Measurements from ENCODE around the gene VTN. TPM values are rescaled to one million over a fixed set of nuclear protein-coding genes. Genes with fewer than 3 reads are reported as not detected.

Gene VTN
- total and polyA plus RNA-seq, 2 donors (not counting 1 experiment from before 2014, with no cell fraction given), result 0.34 to 0.36 TPM

- Histone ChIP-seq H3K4me3 (ENCODE audit: control extremely low read depth in 1 of 5, extremely low read depth in 1 of 5, insufficient read depth in 1 of 5, low read depth in 2 of 5, low read length in 4 of 5) (no peak overlapping the region), H3K4me2 (replicated peaks; ENCODE audit: low read depth, low read length, poor library complexity, severe bottlenecking) (no peak overlapping the region), H3K27ac (ENCODE audit: low read length in 2 of 2) (no peak overlapping the region), H3K9me3 (ENCODE audit: control extremely low read depth in 1 of 3, control insufficient read depth in 2 of 3, insufficient read depth in 1 of 3, low read length in 2 of 3) (no peaks in the 10 kb centered on the region), H3K4me1 (ENCODE audit: control insufficient read depth in 2 of 2, insufficient read depth in 2 of 2, low read length in 2 of 2) (no peaks in the 10 kb centered on the region), H4K20me1 (ENCODE audit: control insufficient read depth, insufficient read depth, low read length, poor library complexity, severe bottlenecking) (peaks cover 9% of the 10 kb centered on the region), H2AFZ (ENCODE audit: insufficient read depth, low read depth, low read length, poor library complexity, severe bottlenecking) (no peak overlapping the region), H3K27me3 (replicated peaks in 1 of 4; ENCODE audit: control extremely low read depth in 1 of 4, control insufficient read depth in 3 of 4, insufficient read depth in 4 of 4, low read length in 3 of 4) (no peaks in the 10 kb centered on the region), H3K79me2 (ENCODE audit: control insufficient read depth, insufficient read depth, low read length) (peaks cover 19% of the 10 kb centered on the region), H3K9ac (ENCODE audit: low read length) (no peak overlapping the region), H3K36me3 (replicated peaks in 1 of 2; ENCODE audit: control extremely low read depth in 1 of 2, control insufficient read depth in 1 of 2, extremely low read depth in 1 of 2, insufficient read depth in 2 of 2, low read length in 1 of 2) (peaks cover 0 to 47% of the 10 kb centered on the region in 2 experiments)
- Mint-ChIP-seq H3K4me3 (no peak overlapping the region), H3K27me3 (no peaks in the 10 kb centered on the region), H3K27ac (no peak overlapping the region), H3K4me1 (peaks cover 7% of the 10 kb centered on the region), H3K9me3 (ENCODE audit: insufficient read depth) (no peaks in the 10 kb centered on the region)
- ChIA-PET CTCF (no interaction called here), POLR2A (no interaction called here)
- intact Hi-C loops (cut with micrococcal nuclease), result no loop called here
- WGBS (ENCODE audit: insufficient coverage), result 95% methylated on average over 2 of the region's 4 CpGs
- DNase-seq (no peak), ATAC-seq (ENCODE audit: low read depth) (no peak)
- no peak for TF ChIP-seq EZH2 (IDR thresholded peaks at IDR 0.05; ENCODE audit: borderline replicate concordance, insufficient read depth, low read depth, low read length, poor library complexity, severe bottlenecking)
- TF ChIP-seq, protein P1, sequence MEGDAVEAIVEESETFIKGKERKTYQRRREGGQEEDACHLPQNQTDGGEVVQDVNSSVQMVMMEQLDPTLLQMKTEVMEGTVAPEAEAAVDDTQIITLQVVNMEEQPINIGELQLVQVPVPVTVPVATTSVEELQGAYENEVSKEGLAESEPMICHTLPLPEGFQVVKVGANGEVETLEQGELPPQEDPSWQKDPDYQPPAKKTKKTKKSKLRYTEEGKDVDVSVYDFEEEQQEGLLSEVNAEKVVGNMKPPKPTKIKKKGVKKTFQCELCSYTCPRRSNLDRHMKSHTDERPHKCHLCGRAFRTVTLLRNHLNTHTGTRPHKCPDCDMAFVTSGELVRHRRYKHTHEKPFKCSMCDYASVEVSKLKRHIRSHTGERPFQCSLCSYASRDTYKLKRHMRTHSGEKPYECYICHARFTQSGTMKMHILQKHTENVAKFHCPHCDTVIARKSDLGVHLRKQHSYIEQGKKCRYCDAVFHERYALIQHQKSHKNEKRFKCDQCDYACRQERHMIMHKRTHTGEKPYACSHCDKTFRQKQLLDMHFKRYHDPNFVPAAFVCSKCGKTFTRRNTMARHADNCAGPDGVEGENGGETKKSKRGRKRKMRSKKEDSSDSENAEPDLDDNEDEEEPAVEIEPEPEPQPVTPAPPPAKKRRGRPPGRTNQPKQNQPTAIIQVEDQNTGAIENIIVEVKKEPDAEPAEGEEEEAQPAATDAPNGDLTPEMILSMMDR (IDR thresholded peaks at IDR 0.05), result no peak
These were observed 41.8 kb downstream of the VTN start for GRCh38 chr17:28328325-28328724.

- Mint-ChIP-seq H3K4me1 (peaks cover 7% of the 10 kb centered on the region), H3K27me3 (no peaks in the 10 kb centered on the region), H3K4me3 (no peak overlapping the region), H3K27ac (no peak overlapping the region), H3K9me3 (ENCODE audit: insufficient read depth) (no peaks in the 10 kb centered on the region)
- peaks cover 9% of the 10 kb centered on the region for H4K20me1 ChIP-seq (ENCODE audit: control insufficient read depth, insufficient read depth, low read length, poor library complexity, severe bottlenecking)
- no peaks in the 10 kb centered on the region for H3K9me3 ChIP-seq (ENCODE audit: control extremely low read depth in 1 of 3, control insufficient read depth in 2 of 3, insufficient read depth in 1 of 3, low read length in 2 of 3)
- H3K36me3 ChIP-seq (replicated peaks in 1 of 2; ENCODE audit: control extremely low read depth in 1 of 2, control insufficient read depth in 1 of 2, extremely low read depth in 1 of 2, insufficient read depth in 2 of 2, low read length in 1 of 2), result peaks cover 0 to 47% of the 10 kb centered on the region in 2 experiments
- ChIA-PET POLR2A (no interaction called here), CTCF (no interaction called here)
- no peaks in the 10 kb centered on the region for H3K27me3 ChIP-seq (replicated peaks in 1 of 4; ENCODE audit: control extremely low read depth in 1 of 4, control insufficient read depth in 3 of 4, insufficient read depth in 4 of 4, low read length in 3 of 4)
- H3K79me2 ChIP-seq (ENCODE audit: control insufficient read depth, insufficient read depth, low read length), result peaks cover 13% of the 10 kb centered on the region
- TF ChIP-seq, protein P1 (IDR thresholded peaks at IDR 0.05), result no peak
- TF ChIP-seq EZH2 (IDR thresholded peaks at IDR 0.05; ENCODE audit: borderline replicate concordance, insufficient read depth, low read depth, low read length, poor library complexity, severe bottlenecking), result no peak
- no peak overlapping the region for H3K9ac ChIP-seq (ENCODE audit: low read length)
- intact Hi-C loops (cut with micrococcal nuclease), result no loop called here
- no peaks in the 10 kb centered on the region for H3K4me1 ChIP-seq (ENCODE audit: control insufficient read depth in 2 of 2, insufficient read depth in 2 of 2, low read length in 2 of 2)
- H3K4me3 ChIP-seq (ENCODE audit: control extremely low read depth in 1 of 5, extremely low read depth in 1 of 5, insufficient read depth in 1 of 5, low read depth in 2 of 5, low read length in 4 of 5), result no peak overlapping the region
- no peak overlapping the region for H3K27ac ChIP-seq (ENCODE audit: low read length in 2 of 2)
- no peak for ATAC-seq (ENCODE audit: low read depth)
- 100% methylated on average over 1 of the region's 3 CpGs for WGBS (ENCODE audit: insufficient coverage)
- no peak overlapping the region for H2AFZ ChIP-seq (ENCODE audit: insufficient read depth, low read depth, low read length, poor library complexity, severe bottlenecking)
- no peak for DNase-seq
- H3K4me2 ChIP-seq (replicated peaks; ENCODE audit: low read depth, low read length, poor library complexity, severe bottlenecking), result no peak overlapping the region
These were observed 42.4 kb downstream of the VTN start for GRCh38 chr17:28327709-28328108.
